Endothelial cell of umbilical vein (primary cell): Measurements from ENCODE around the gene AHI1. TPM values are rescaled to one million over a fixed set of nuclear protein-coding genes. Genes with fewer than 3 reads are reported as not detected.
A peak's percentile ranks its signal among the peaks of the same experiment; 100 is the strongest.

Experiments
- BruUV-seq: library from RNA; stranded (reverse); fragments of 400-500 nt; replicated peaks from 2 replicates; lab custom pipeline; 2021; lab: Mats Ljungman, UMichigan
- CTCF ChIA-PET: fragments of 300-600, 350-600 bp; sonication (Branson Sonifier 250); formaldehyde crosslinking; loops from one replicate; lab custom pipeline; 2021; ENCODE audit warnings: antibody characterized with exemption, inconsistent platforms; lab: Charles Lee
- POLR2A ChIA-PET: fragments of 300-600, 350-600 bp; sonication (Branson Sonifier 250); formaldehyde crosslinking; loops from one replicate; lab custom pipeline; 2021; ENCODE audit warnings: antibody characterized with exemption, inconsistent platforms; lab: Charles Lee
- DNase-seq: peaks from one replicate; pipeline ENCODE4 v3.0.0-alpha.2; 2011; ENCODE audit warnings: low read depth, low spot score
- FAIRE-seq: peaks from 2 replicates; lab custom pipeline; 2011; peaks lifted over from hg19 to GRCh38; lab: Jason Lieb, UNC
- H2AFZ ChIP-seq: 2 replicates; pipeline ENCODE4 v1.6.0; 2012; ENCODE audit warnings: low read depth, low read length, control low read depth, inconsistent platforms
- H3K27ac ChIP-seq: 2 replicates; pipeline ENCODE4 v1.5.1; 2011; ENCODE audit warnings: low read depth, mild to moderate bottlenecking, control low read depth, low read length, moderate library complexity; ENCODE audit not compliant: insufficient read depth
- H3K27me3 ChIP-seq, 2 experiments: 2 replicates each; pipeline versions ENCODE4 v1.6.0 to v1.6.1; 2011; ENCODE audit warnings: low read length in 2 of 2, mixed read lengths in 1 of 2; ENCODE audit not compliant: control insufficient read depth in 2 of 2, insufficient read depth in 2 of 2
- H3K36me3 ChIP-seq, 2 experiments: 2 replicates in 1 of 2; 3 replicates in 1 of 2; pipeline ENCODE4 v1.5.1; 2011; ENCODE audit warnings: low read length in 2 of 2, mild to moderate bottlenecking in 1 of 2, moderate library complexity in 1 of 2; ENCODE audit not compliant: control insufficient read depth in 2 of 2, insufficient read depth in 2 of 2; ENCODE audit errors: extremely low read depth in 1 of 2
- H3K4me1 ChIP-seq: 3 replicates; pipeline ENCODE4 v1.5.1; 2011; ENCODE audit warnings: mild to moderate bottlenecking, low read length; ENCODE audit not compliant: control insufficient read depth, insufficient read depth; ENCODE audit errors: extremely low read depth
- H3K4me2 ChIP-seq: 2 replicates; pipeline ENCODE4 v1.6.1; 2011; ENCODE audit warnings: low read length, control low read depth, mixed read lengths; ENCODE audit not compliant: insufficient read depth
- H3K4me3 ChIP-seq, 3 experiments: fragments of 200-600 bp in 1 of 3; sonication (generic), shearing (Covaris generic) in 1 of 3; replicated peaks in 1 of 3; 2 replicates each; pipeline ENCODE4 v1.5.1; 2011 to 2016; ENCODE audit warnings: control low read depth in 3 of 3, low read length in 3 of 3, mild to moderate bottlenecking in 2 of 3, inconsistent platforms in 1 of 3, low read depth in 1 of 3, moderate library complexity in 1 of 3; ENCODE audit not compliant: insufficient read depth in 1 of 3
- H3K79me2 ChIP-seq: 2 replicates; pipeline ENCODE4 v1.6.0; 2012; ENCODE audit warnings: low read length, inconsistent platforms; ENCODE audit not compliant: control insufficient read depth, insufficient read depth
- H3K9ac ChIP-seq: replicated peaks from 2 replicates; pipeline ENCODE3; 2011; ENCODE audit warnings: low read length, control low read depth; ENCODE audit not compliant: insufficient read depth; ENCODE audit errors: extremely low read depth
- H3K9me1 ChIP-seq: replicated peaks from 3 replicates; pipeline ENCODE4 v1.6.0; 2011; ENCODE audit warnings: mild to moderate bottlenecking, low read length; ENCODE audit not compliant: control insufficient read depth, insufficient read depth; ENCODE audit errors: extremely low read depth
- H3K9me3 ChIP-seq: replicated peaks from 2 replicates; pipeline ENCODE4 v1.5.1; 2012; ENCODE audit warnings: low read length, inconsistent platforms; ENCODE audit not compliant: control insufficient read depth, insufficient read depth
- H4K20me1 ChIP-seq: replicated peaks from 2 replicates; pipeline ENCODE3; 2011; ENCODE audit warnings: mild to moderate bottlenecking, low read length; ENCODE audit not compliant: control insufficient read depth, insufficient read depth; ENCODE audit errors: extremely low read depth
- CTCF ChIP-seq, 2 donors: IDR thresholded peaks; 1 replicate in 1 of 2; 2 replicates in 1 of 2; pipeline ENCODE4 v1.5.1; 2011; ENCODE audit warnings: low read length in 2 of 2, mild to moderate bottlenecking in 2 of 2, moderate library complexity in 2 of 2, control low read depth in 1 of 2, inconsistent platforms in 1 of 2, low read depth in 1 of 2; ENCODE audit not compliant: insufficient read depth in 1 of 2; ENCODE audit errors: extremely low read depth in 1 of 2
- EZH2 ChIP-seq: IDR thresholded peaks from 2 replicates; pipeline ENCODE4 v1.6.1; 2012; ENCODE audit warnings: borderline replicate concordance, low read depth, mild to moderate bottlenecking, moderate library complexity, low read length, inconsistent platforms; ENCODE audit not compliant: severe bottlenecking
- FOS ChIP-seq: IDR thresholded peaks from 2 replicates; pipeline ENCODE4 v1.6.1; 2011; ENCODE audit warnings: mild to moderate bottlenecking, low read length, moderate library complexity, borderline replicate concordance; ENCODE audit not compliant: insufficient read depth
- GATA2 ChIP-seq: IDR thresholded peaks from 2 replicates; pipeline ENCODE4 v1.7.0; 2011; ENCODE audit warnings: low read depth, mild to moderate bottlenecking, moderate library complexity, mixed read lengths, low read length; ENCODE audit not compliant: insufficient read length, insufficient read depth
- JUN ChIP-seq: IDR thresholded peaks from 2 replicates; pipeline ENCODE4 v1.6.1; 2011; ENCODE audit warnings: borderline replicate concordance, low read depth; ENCODE audit not compliant: insufficient read length, insufficient read depth
- MAX ChIP-seq: IDR thresholded peaks from 2 replicates; pipeline ENCODE4 v1.6.1; 2011; ENCODE audit not compliant: insufficient read depth, insufficient read length
- MYC ChIP-seq: IDR thresholded peaks from one replicate; pipeline ENCODE4 v1.6.1; 2011; ENCODE audit warnings: mild to moderate bottlenecking, low read depth, low read length
- POLR2A ChIP-seq: IDR thresholded peaks from 2 replicates; pipeline ENCODE4 v1.6.1; 2012; ENCODE audit warnings: low read depth, mild to moderate bottlenecking, control low read depth, low read length
- POLR2AphosphoS5 ChIP-seq: IDR thresholded peaks from 2 replicates; pipeline ENCODE4 v1.6.1; 2012; ENCODE audit warnings: low read depth, mild to moderate bottlenecking, control low read depth, low read length, moderate library complexity; ENCODE audit not compliant: insufficient read depth
- dilution Hi-C: fragments of 300-500 bp; cut with MboI; formaldehyde crosslinking; loops from one replicate; pipeline ENCODE4 v1.15.0; 2019; ENCODE audit warnings: low sequenced_read_pairs; ENCODE audit not compliant: extremely low pct_ligation_motif_present
- intact Hi-C: fragments of 100-400 bp; cut with micrococcal nuclease; formaldehyde crosslinking; loops from one replicate; pipeline ENCODE4 v1.10.0; 2022
- polyA plus RNA-seq, 4 experiments: library from polyadenylated mRNA; depleted of rRNA in 3 of 4; stranded (reverse) in 3 of 4; unstranded in 1 of 4; fragments of >200 nt; gene quantifications; 2 replicates each; pipeline versions ENCODE4 v1.2.1 to v1.2.3, GENCODE V29; 2011 to 2012; ENCODE audit warnings: missing spikeins in 1 of 4
- total RNA-seq: library from RNA; stranded (reverse); gene quantifications from 2 replicates; pipeline ENCODE4 v1.2.3, GENCODE V29; 2021

The AHI1 gene
- total and polyA plus RNA-seq, 2 donors (not counting 3 experiments of a cell fraction or from before 2014, with no cell fraction given), result 5.1 to 20.7 TPM

- ChIA-PET POLR2A (no interaction called here), CTCF (interaction anchor here (1.0 to 2.5 kb wide), 5 partner anchors 47 to 866 kb away, joined by 3 to 19 read pairs (median 7); no protein-coding TSS in a partner anchor)
- no peaks in the 10 kb centered on the region for H4K20me1 ChIP-seq
- no peaks in the 10 kb centered on the region for H3K4me1 ChIP-seq
- H3K9ac ChIP-seq, result no peak overlapping the region
- TF ChIP-seq CTCF (IDR thresholded peaks at IDR 0.05; ENCODE audit: extremely low read depth in 1 of 2, insufficient read depth in 1 of 2, low read depth in 1 of 2, low read length in 2 of 2) (peak; percentile 35 to 42), POLR2A (no peak), GATA2 (no peak)
- H3K27me3 ChIP-seq, result no peaks in the 10 kb centered on the region
- no peak overlapping the region for H3K27ac ChIP-seq
- no peak overlapping the region for H2AFZ ChIP-seq
- no peaks in the 10 kb centered on the region for H3K36me3 ChIP-seq
- no peak overlapping the region for H3K4me3 ChIP-seq
- DNase-seq, result peak; percentile 63
- dilution Hi-C loops (no loop called here), intact Hi-C loops (loop anchor here (1.0 to 10.0 kb wide), 6 partner anchors 45 to 866 kb away; partner anchors contain the start of gene AHI1)
- peak; percentile 63 for FAIRE-seq
- H3K9me3 ChIP-seq, result no peaks in the 10 kb centered on the region
- BruUV-seq, result no TSS peak
- no peak overlapping the region for H3K4me2 ChIP-seq
- no peaks in the 10 kb centered on the region for H3K79me2 ChIP-seq
- H3K9me1 ChIP-seq, result no peaks in the 10 kb centered on the region
These were observed 45.8 kb downstream of the AHI1 start for GRCh38 chr6:135451617-135452190.

- no peaks in the 10 kb centered on the region for H4K20me1 ChIP-seq
- dilution Hi-C loops, result no loop called here
- no peaks in the 10 kb centered on the region for H3K79me2 ChIP-seq
- H3K36me3 ChIP-seq, result no peaks in the 10 kb centered on the region
- H3K27ac ChIP-seq, result no peak overlapping the region
- POLR2A ChIA-PET, result no interaction called here
- no peak overlapping the region for H3K4me3 ChIP-seq
- H3K27me3 ChIP-seq, result no peaks in the 10 kb centered on the region
- FAIRE-seq (no peak), DNase-seq (no peak)
- no peaks in the 10 kb centered on the region for H3K9me3 ChIP-seq
- H3K9ac ChIP-seq, result no peak overlapping the region
- CTCF ChIA-PET, result interaction anchor here (1.3 to 2.5 kb wide), 2 partner anchors 87 to 868 kb away, joined by 3 to 19 read pairs; no protein-coding TSS in a partner anchor
- intact Hi-C loops, result no loop called here
- no peak overlapping the region for H2AFZ ChIP-seq
- no TSS peak for BruUV-seq
- no peak for TF ChIP-seq POLR2AphosphoS5
- no peak for TF ChIP-seq EZH2
- TF ChIP-seq JUN, result no peak
- TF ChIP-seq MYC, result no peak
- no peak for TF ChIP-seq FOS
- no peak for TF ChIP-seq POLR2A
- no peak for TF ChIP-seq GATA2
- TF ChIP-seq MAX, result no peak
- TF ChIP-seq CTCF (IDR thresholded peaks at IDR 0.05; ENCODE audit: extremely low read depth in 1 of 2, insufficient read depth in 1 of 2, low read depth in 1 of 2, low read length in 2 of 2), result no peak
- H3K4me1 ChIP-seq, result no peaks in the 10 kb centered on the region
- H3K9me1 ChIP-seq, result no peaks in the 10 kb centered on the region
- H3K4me2 ChIP-seq, result no peak overlapping the region
These were observed 48.3 kb downstream of the AHI1 start for GRCh38 chr6:135449246-135449645.
